K562 (cell line): Measurements from ENCODE around the gene OXT.

Source experiments
- ARHGAP35 ChIP-seq: fragments of 450-650 bp; IDR thresholded peaks from 2 replicates; pipeline ENCODE4 v1.6.1; 2018; ENCODE audit not compliant: partially characterized antibody
- CTCF ChIP-seq, 3 experiments: IDR thresholded peaks in 2 of 3; conservative IDR thresholded peaks in 1 of 3; 2 replicates each; pipeline ENCODE4 v1.5.1; 2011 to 2012; ENCODE audit warnings: low read length in 3 of 3, mild to moderate bottlenecking in 3 of 3, control low read depth in 2 of 3, improper control_type of control experiment in 1 of 3, inconsistent platforms in 1 of 3, low read depth in 1 of 3, mixed read lengths in 1 of 3, moderate library complexity in 1 of 3; ENCODE audit not compliant: insufficient read depth in 2 of 3
- GMEB1 ChIP-seq: fragments of 250-450 bp; sonication (Bioruptor Pico); IDR thresholded peaks from 2 replicates; pipeline ENCODE4 v1.4.0; 2020; ENCODE audit warnings: mild to moderate bottlenecking
- JUNB ChIP-seq: fragments of 450-650 bp; formaldehyde crosslinking; conservative IDR thresholded peaks from 2 replicates; pipeline ENCODE4 v1.4.0; 2020; ENCODE audit warnings: mild to moderate bottlenecking
- NCOA4 ChIP-seq: fragments of 450-650 bp; IDR thresholded peaks from 2 replicates; pipeline ENCODE4 v1.6.1; 2018; ENCODE audit warnings: mild to moderate bottlenecking; ENCODE audit not compliant: partially characterized antibody
- POLR2AphosphoS2 ChIP-seq: IDR thresholded peaks from 2 replicates; pipeline ENCODE4 v1.6.1; 2012; ENCODE audit warnings: low read length, improper control_type of control experiment
- ZNF764 ChIP-seq: fragments of 250-450 bp; sonication (Bioruptor Pico); IDR thresholded peaks from 2 replicates; pipeline ENCODE4 v1.4.0; 2020; ENCODE audit warnings: low read depth, mild to moderate bottlenecking, moderate library complexity

DNA sequence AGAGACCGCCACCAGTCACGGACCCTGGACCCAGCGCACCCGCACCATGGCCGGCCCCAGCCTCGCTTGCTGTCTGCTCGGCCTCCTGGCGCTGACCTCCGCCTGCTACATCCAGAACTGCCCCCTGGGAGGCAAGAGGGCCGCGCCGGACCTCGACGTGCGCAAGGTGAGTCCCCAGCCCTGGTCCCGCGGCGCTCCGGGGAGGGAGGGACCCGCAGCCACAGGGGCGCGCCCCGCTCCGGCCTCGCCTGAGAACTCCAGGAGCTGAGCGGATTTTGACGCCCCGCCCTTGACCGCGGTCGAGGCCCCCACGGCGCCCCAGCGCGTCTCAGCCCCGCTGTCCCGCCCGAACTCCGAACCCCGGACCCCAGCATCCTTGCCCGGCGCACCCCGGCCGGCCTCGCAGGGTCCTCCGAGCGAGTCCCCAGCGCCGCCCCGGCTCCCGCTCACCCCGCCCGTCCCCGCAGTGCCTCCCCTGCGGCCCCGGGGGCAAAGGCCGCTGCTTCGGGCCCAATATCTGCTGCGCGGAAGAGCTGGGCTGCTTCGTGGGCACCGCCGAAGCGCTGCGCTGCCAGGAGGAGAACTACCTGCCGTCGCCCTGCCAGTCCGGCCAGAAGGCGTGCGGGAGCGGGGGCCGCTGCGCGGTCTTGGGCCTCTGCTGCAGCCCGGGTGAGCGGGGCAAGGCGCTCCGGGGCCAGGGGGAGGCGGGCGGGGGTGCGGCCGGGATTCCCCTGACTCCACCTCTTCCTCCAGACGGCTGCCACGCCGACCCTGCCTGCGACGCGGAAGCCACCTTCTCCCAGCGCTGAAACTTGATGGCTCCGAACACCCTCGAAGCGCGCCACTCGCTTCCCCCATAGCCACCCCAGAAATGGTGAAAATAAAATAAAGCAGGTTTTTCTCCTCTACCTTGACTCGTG lies at the start of gene OXT:
- TF ChIP-seq JUNB (no peak), CTCF (IDR thresholded peaks at IDR 0.05 in 2 of 3, conservative IDR thresholded peaks at IDR 0.05 in 1 of 3; ENCODE audit: insufficient read depth in 2 of 3, low read depth in 1 of 3, low read length in 3 of 3) (no peak), ARHGAP35 (no peak), POLR2AphosphoS2 (no peak), GMEB1 (CRISPR knock-in tag) (no peak), ZNF764 (no peak), NCOA4 (no peak)
